Amygdala (tissue), 56 donors: ENCODE data around the gene FAM89B.

ENCODE experiments used
- DNase-seq, 56 donors: peaks; one replicate each; lab custom pipeline; 2025; lab: John Stamatoyannopoulos, UW

The FAM89B gene

GRCh38 chr11:65606876-65607613, 34.7 kb downstream of the FAM89B start:
- peak; percentile 41 to 98 (median 92) for DNase-seq

GRCh38 chr11:65607614-65608426, 35.5 kb downstream of the FAM89B start:
- no peak for DNase-seq

- no peak for DNase-seq
Measured at GRCh38 chr11:65609229-65609628, 36.9 kb downstream of the FAM89B start.

- DNase-seq = no peak
Measured at GRCh38 chr11:65609665-65610064, 37.3 kb downstream of the FAM89B start.

GRCh38 chr11:65610404-65610803, 38.1 kb downstream of the FAM89B start:
- DNase-seq = peak in 2 of 56 donors; percentile 24 to 26

- DNase-seq = peak; percentile 31 to 90 (median 75)
Measured at GRCh38 chr11:65611028-65611757, 38.9 kb downstream of the FAM89B start.

GRCh38 chr11:65611758-65612603, 39.6 kb downstream of the FAM89B start:
- DNase-seq = peak in 2 of 56 donors; percentile 29 to 45

GRCh38 chr11:65612691-65613090, 40.4 kb downstream of the FAM89B start:
- DNase-seq = no peak

- peak in 6 of 56 donors; percentile 35 to 52 (median 48) for DNase-seq
Measured at GRCh38 chr11:65613091-65613928, 41.0 kb downstream of the FAM89B start.

- DNase-seq = peak; percentile 99 to 100 (median 100)
Measured at GRCh38 chr11:65615229-65615949, 43.1 kb downstream of the FAM89B start, which contains the start of gene PCNX3. PCNX3 (plus strand) TSS chr11:65615776; CDS start chr11:65616312, 536 bp downstream.

- DNase-seq = peak in 1 of 56 donors; percentile 49
Measured at GRCh38 chr11:65615950-65616574, 43.7 kb downstream of the FAM89B start.

GRCh38 chr11:65616575-65617001, 44.2 kb downstream of the FAM89B start:
- DNase-seq = no peak

GRCh38 chr11:65617136-65617850, 45.0 kb downstream of the FAM89B start:
- DNase-seq = no peak

GRCh38 chr11:65617990-65618751, 45.8 kb downstream of the FAM89B start:
- no peak for DNase-seq

GRCh38 chr11:65618763-65619162, 46.4 kb downstream of the FAM89B start:
- no peak for DNase-seq

- DNase-seq = no peak
Measured at GRCh38 chr11:65619281-65619928, 47.1 kb downstream of the FAM89B start.
